CD4-positive, alpha-beta T cell treated with Interleukin-17A for 1 hour (primary cell): ENCODE measurements around the gene PDIA3.
"Not testable (repeated sequence)": the region's sequence is repeated elsewhere in the genome, so short reads cannot be mapped to it uniquely, and the experiment has no call there.

Experiments
- DNase-seq: peaks from one replicate; pipeline ENCODE4 v3.0.0-alpha.2; 2020

PDIA3 gene

GRCh38 chr15:43776718-43777266 lies 30.6 kb downstream of the PDIA3 start, which contains the start of gene ELL3:
Gene ELL3 (minus strand): TSS chr15:43776966. CDS start chr15:43776901, 65 bp downstream.
- peak; percentile 82 for DNase-seq

- peak; percentile 88 for DNase-seq
Measured at GRCh38 chr15:43777267-43777914, 31.2 kb downstream of the PDIA3 start.

GRCh38 chr15:43779016-43779415 lies 32.8 kb downstream of the PDIA3 start:
- DNase-seq: no peak

GRCh38 chr15:43789409-43789808 lies 43.2 kb downstream of the PDIA3 start:
- DNase-seq: no peak

GRCh38 chr15:43791993-43792760 lies 45.9 kb downstream of the PDIA3 start, which contains the start of gene SERF2:
Gene SERF2 (plus strand): TSS chr15:43792320. CDS start chr15:43792377, 57 bp downstream.
- DNase-seq: peak; percentile 100

GRCh38 chr15:43792761-43793476 lies 46.7 kb downstream of the PDIA3 start:
- DNase-seq: peak; percentile 59

GRCh38 chr15:43793647-43794046 lies 47.4 kb downstream of the PDIA3 start:
- no peak for DNase-seq

GRCh38 chr15:43794269-43795037 lies 48.2 kb downstream of the PDIA3 start:
- DNase-seq: no peak

- DNase-seq: no peak
Measured at GRCh38 chr15:43795197-43795596, 49.0 kb downstream of the PDIA3 start.

GRCh38 chr15:43795997-43796396 lies 49.8 kb downstream of the PDIA3 start:
- DNase-seq: no peak

- no peak for DNase-seq
Measured at GRCh38 chr15:43796566-43796965, 50.3 kb downstream of the PDIA3 start.

- no peak for DNase-seq
Measured at GRCh38 chr15:43799209-43799944, 53.1 kb downstream of the PDIA3 start.

- DNase-seq: no peak
Measured at GRCh38 chr15:43799945-43800285, 53.7 kb downstream of the PDIA3 start, which contains the start of gene SERINC4. Gene SERINC4 (minus strand): TSS chr15:43800220. CDS start chr15:43799986, 234 bp downstream.

GRCh38 chr15:43800286-43801141 lies 54.3 kb downstream of the PDIA3 start, which contains the start of gene HYPK:
Gene HYPK (plus strand): TSS chr15:43800599. CDS start chr15:43800623, 24 bp downstream.
- DNase-seq: peak; percentile 95

- DNase-seq: not testable (repeated sequence)
Measured at GRCh38 chr15:43802676-43803075, 56.4 kb downstream of the PDIA3 start.

- no peak for DNase-seq
Measured at GRCh38 chr15:43808435-43808950, 62.3 kb downstream of the PDIA3 start.

- DNase-seq: no peak
Measured at GRCh38 chr15:43808960-43809678, 62.9 kb downstream of the PDIA3 start.

- DNase-seq: not testable (repeated sequence)
Measured at GRCh38 chr15:43815064-43815463, 68.8 kb downstream of the PDIA3 start.

- DNase-seq: no peak
Measured at GRCh38 chr15:43821505-43821904, 75.3 kb downstream of the PDIA3 start.
